A549 (cell line): ENCODE measurements around the gene CELF2.

ENCODE experiments used
- ELK1 ChIP-seq: fragments of 150-350 bp; IDR thresholded peaks from 2 replicates; pipeline ENCODE4 v1.6.1; 2014; ENCODE audit warnings: low read depth, mild to moderate bottlenecking, low read length
- EP300 ChIP-seq, 2 experiments: fragments of >200 bp; sonication (Bioruptor Twin); formaldehyde crosslinking; IDR thresholded peaks; 2 replicates in 1 of 2; 3 replicates in 1 of 2; pipeline ENCODE4 v1.6.1; 2016 to 2017
- TF ChIP-seq, protein P1 (sequence below): fragments of >200 bp; sonication (Bioruptor Twin); formaldehyde crosslinking; IDR thresholded peaks from 3 replicates; pipeline ENCODE4 v1.5.1; 2016

DNA sequence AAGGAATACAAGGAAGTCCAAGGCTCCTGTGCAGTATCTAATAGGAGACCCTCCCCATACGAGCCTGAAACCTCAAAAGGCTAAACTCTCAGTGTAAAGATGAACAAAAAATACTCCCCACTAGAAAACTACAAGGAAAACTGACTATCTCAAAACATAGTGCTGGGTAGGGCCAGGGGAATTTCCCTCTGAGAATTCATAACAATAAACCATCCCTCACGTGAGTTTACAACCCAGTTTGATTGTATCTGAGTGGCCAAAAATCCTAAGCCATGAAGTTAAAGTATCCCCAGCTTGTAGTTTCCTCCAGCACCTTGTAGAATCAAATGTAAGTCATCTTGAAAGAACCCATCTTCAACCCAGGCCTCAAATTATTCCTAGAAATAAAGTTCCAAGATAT lies 293.4 kb downstream of the CELF2 start:
- TF ChIP-seq ELK1 (no peak), EP300 (IDR thresholded peaks at IDR 0.05) (no peak)
- TF ChIP-seq, protein P1, sequence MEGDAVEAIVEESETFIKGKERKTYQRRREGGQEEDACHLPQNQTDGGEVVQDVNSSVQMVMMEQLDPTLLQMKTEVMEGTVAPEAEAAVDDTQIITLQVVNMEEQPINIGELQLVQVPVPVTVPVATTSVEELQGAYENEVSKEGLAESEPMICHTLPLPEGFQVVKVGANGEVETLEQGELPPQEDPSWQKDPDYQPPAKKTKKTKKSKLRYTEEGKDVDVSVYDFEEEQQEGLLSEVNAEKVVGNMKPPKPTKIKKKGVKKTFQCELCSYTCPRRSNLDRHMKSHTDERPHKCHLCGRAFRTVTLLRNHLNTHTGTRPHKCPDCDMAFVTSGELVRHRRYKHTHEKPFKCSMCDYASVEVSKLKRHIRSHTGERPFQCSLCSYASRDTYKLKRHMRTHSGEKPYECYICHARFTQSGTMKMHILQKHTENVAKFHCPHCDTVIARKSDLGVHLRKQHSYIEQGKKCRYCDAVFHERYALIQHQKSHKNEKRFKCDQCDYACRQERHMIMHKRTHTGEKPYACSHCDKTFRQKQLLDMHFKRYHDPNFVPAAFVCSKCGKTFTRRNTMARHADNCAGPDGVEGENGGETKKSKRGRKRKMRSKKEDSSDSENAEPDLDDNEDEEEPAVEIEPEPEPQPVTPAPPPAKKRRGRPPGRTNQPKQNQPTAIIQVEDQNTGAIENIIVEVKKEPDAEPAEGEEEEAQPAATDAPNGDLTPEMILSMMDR = no peak
